ENCODE measurements around the gene TMEM63A.
"Not testable (repeated sequence)": the region's sequence is repeated elsewhere in the genome, so short reads cannot be mapped to it uniquely, and the experiment has no call there.

Gene TMEM63A

GRCh38 chr1:225842788-225843425 is 39.3 kb downstream of the TMEM63A start:
- no peak for DNase-seq

- no peak for DNase-seq
These were observed 40.1 kb downstream of the TMEM63A start for GRCh38 chr1:225842074-225842473.

- no peak for DNase-seq
These were observed 41.5 kb downstream of the TMEM63A start for GRCh38 chr1:225840713-225841112.

- no peak for DNase-seq
These were observed 42.0 kb downstream of the TMEM63A start for GRCh38 chr1:225840223-225840610.

- DNase-seq = no peak
These were observed 43.4 kb downstream of the TMEM63A start for GRCh38 chr1:225838793-225839192.

- DNase-seq = not testable (repeated sequence)
These were observed 45.9 kb downstream of the TMEM63A start for GRCh38 chr1:225836296-225836695.

GRCh38 chr1:225835856-225836255 is 46.3 kb downstream of the TMEM63A start:
- DNase-seq = no peak

- DNase-seq = no peak
These were observed 47.5 kb downstream of the TMEM63A start for GRCh38 chr1:225834417-225835329.

- no peak for DNase-seq
These were observed 51.3 kb downstream of the TMEM63A start for GRCh38 chr1:225830841-225831240.

GRCh38 chr1:225828706-225829345 is 53.4 kb downstream of the TMEM63A start:
- DNase-seq = no peak

GRCh38 chr1:225827076-225827475 is 55.1 kb downstream of the TMEM63A start:
- no peak for DNase-seq

GRCh38 chr1:225825607-225826007 is 56.6 kb downstream of the TMEM63A start:
- no peak for DNase-seq

GRCh38 chr1:225825078-225825477 is 57.1 kb downstream of the TMEM63A start:
- no peak for DNase-seq

GRCh38 chr1:225824533-225824941 is 57.6 kb downstream of the TMEM63A start:
- no peak for DNase-seq

GRCh38 chr1:225823811-225824261 is 58.3 kb downstream of the TMEM63A start:
- no peak for DNase-seq

- DNase-seq = no peak
These were observed 59.4 kb downstream of the TMEM63A start for GRCh38 chr1:225822655-225823403.

GRCh38 chr1:225820522-225821120 is 61.6 kb downstream of the TMEM63A start:
- no peak for DNase-seq

GRCh38 chr1:225819346-225820192 is 62.6 kb downstream of the TMEM63A start:
- no peak for DNase-seq

- no peak for DNase-seq
These were observed 64.0 kb downstream of the TMEM63A start for GRCh38 chr1:225818229-225818628.

GRCh38 chr1:225817611-225818061 is 64.5 kb downstream of the TMEM63A start:
- no peak for DNase-seq
